Omental fat pad (tissue), 4 donors: ENCODE results near the gene PLK1. TPM values are rescaled to one million over a fixed set of nuclear protein-coding genes. Genes with fewer than 3 reads are reported as not detected.

Source experiments
- ATAC-seq: fragments of 150-250 bp; one replicate; pipeline ENCODE4 v1.9.1; 2016; ENCODE audit warnings: mild to moderate bottlenecking, moderate library complexity; ENCODE audit not compliant: low FRiP score
- DNase-seq: peaks from one replicate; pipeline ENCODE4 v3.0.0-alpha.2; 2019; ENCODE audit warnings: low spot score
- CTCF ChIP-seq, 3 donors: fragments of 450-650 bp; IDR thresholded peaks; one replicate each; pipeline ENCODE4 v1.5.1; 2016 to 2017; ENCODE audit warnings: antibody characterized with exemption in 3 of 3, mild to moderate bottlenecking in 3 of 3, moderate library complexity in 2 of 3
- total RNA-seq, 4 donors: library from RNA; depleted of rRNA; stranded (reverse); fragments of >200 nt; gene quantifications; one replicate each; pipeline ENCODE4 v1.1.0, GENCODE V29; 2016

The PLK1 gene
- total RNA-seq, 4 donors from 2014 or later: 0.65 to 7.7 (median 1.4) TPM

- no peak for TF ChIP-seq CTCF (IDR thresholded peaks at IDR 0.05)
- DNase-seq (no peak), ATAC-seq (no peak)
Measured at GRCh38 chr16:23700093-23700492, 21.4 kb downstream of the PLK1 start.

GRCh38 chr16:23700509-23700908, 21.8 kb downstream of the PLK1 start:
- ATAC-seq (no peak), DNase-seq (no peak)
- TF ChIP-seq CTCF (IDR thresholded peaks at IDR 0.05): no peak

GRCh38 chr16:23701045-23701444, 22.4 kb downstream of the PLK1 start:
- DNase-seq (no peak), ATAC-seq (no peak)
- TF ChIP-seq CTCF (IDR thresholded peaks at IDR 0.05): no peak

GRCh38 chr16:23702951-23703350, 24.3 kb downstream of the PLK1 start:
- TF ChIP-seq CTCF (IDR thresholded peaks at IDR 0.05): no peak
- no peak for ATAC-seq
- no peak for DNase-seq

GRCh38 chr16:23704772-23705516, 26.3 kb downstream of the PLK1 start:
- TF ChIP-seq CTCF (IDR thresholded peaks at IDR 0.05): no peak
- DNase-seq (no peak), ATAC-seq (no peak)

- ATAC-seq (no peak), DNase-seq (no peak)
- no peak for TF ChIP-seq CTCF (IDR thresholded peaks at IDR 0.05)
Measured at GRCh38 chr16:23705517-23705902, 26.8 kb downstream of the PLK1 start.

- DNase-seq (no peak), ATAC-seq (no peak)
- TF ChIP-seq CTCF (IDR thresholded peaks at IDR 0.05): no peak
Measured at GRCh38 chr16:23706439-23706838, 27.8 kb downstream of the PLK1 start.
